ENCODE results near the gene GVQW3.

DNA sequence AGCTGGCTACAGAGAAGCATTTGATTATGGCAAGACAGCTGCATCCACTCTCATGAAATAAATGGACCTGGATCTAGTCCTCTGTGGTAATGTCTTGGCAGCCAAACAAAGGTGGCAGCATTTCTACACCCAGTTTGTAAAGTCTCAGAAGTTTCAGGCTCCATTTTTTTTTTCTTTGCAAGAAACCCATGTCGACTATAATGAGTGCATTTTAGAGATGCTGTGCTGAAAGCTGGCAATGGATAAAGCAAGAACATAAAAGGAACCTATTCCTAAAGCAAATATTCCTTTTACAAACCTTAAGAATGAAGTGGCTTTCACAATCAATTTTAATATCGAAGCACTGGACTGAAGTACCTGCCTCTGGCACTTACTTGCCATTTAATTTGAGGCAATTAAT is 33.7 kb upstream of the GVQW3 start:
- TF ChIP-seq, protein P1, sequence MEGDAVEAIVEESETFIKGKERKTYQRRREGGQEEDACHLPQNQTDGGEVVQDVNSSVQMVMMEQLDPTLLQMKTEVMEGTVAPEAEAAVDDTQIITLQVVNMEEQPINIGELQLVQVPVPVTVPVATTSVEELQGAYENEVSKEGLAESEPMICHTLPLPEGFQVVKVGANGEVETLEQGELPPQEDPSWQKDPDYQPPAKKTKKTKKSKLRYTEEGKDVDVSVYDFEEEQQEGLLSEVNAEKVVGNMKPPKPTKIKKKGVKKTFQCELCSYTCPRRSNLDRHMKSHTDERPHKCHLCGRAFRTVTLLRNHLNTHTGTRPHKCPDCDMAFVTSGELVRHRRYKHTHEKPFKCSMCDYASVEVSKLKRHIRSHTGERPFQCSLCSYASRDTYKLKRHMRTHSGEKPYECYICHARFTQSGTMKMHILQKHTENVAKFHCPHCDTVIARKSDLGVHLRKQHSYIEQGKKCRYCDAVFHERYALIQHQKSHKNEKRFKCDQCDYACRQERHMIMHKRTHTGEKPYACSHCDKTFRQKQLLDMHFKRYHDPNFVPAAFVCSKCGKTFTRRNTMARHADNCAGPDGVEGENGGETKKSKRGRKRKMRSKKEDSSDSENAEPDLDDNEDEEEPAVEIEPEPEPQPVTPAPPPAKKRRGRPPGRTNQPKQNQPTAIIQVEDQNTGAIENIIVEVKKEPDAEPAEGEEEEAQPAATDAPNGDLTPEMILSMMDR (IDR thresholded peaks at IDR 0.05) = no peak
- TF ChIP-seq POLR2A (IDR thresholded peaks at IDR 0.05) (no peak), POLR2AphosphoS5 (IDR thresholded peaks at IDR 0.05) (no peak)
